GM23338 (cell line): ENCODE data around the gene CLSTN1. TPM values are rescaled to one million over a fixed set of nuclear protein-coding genes. Genes with fewer than 3 reads are reported as not detected.

Experiments used
- ATAC-seq: fragments of 200-7000 bp; cut with Tn5 transposase; 3 replicates; pipeline ENCODE4 v1.9.1; 2020
- DNase-seq: peaks from one replicate; pipeline ENCODE4 v3.0.0-alpha.2; 2015; ENCODE audit warnings: low spot score
- H2AFZ ChIP-seq: fragments of 200-600 bp; sonication (generic); 2 replicates; pipeline ENCODE4 v1.8.0; 2016; ENCODE audit warnings: antibody characterized with exemption, mild to moderate bottlenecking, moderate library complexity
- H3F3A ChIP-seq: fragments of 200-600 bp; sonication (generic); replicated peaks from 2 replicates; pipeline ENCODE4 v1.8.0; 2017; ENCODE audit warnings: antibody characterized with exemption, mixed run types, low read depth
- H3K27ac ChIP-seq: fragments of 200-600 bp; sonication (generic); 2 replicates; pipeline ENCODE4 v1.6.1; 2016; ENCODE audit warnings: low read depth
- H3K27me3 ChIP-seq: fragments of 200-600 bp; sonication (generic); 2 replicates; pipeline ENCODE4 v1.8.0; 2016; ENCODE audit warnings: mild to moderate bottlenecking, mixed run types, moderate library complexity; ENCODE audit not compliant: insufficient read depth
- H3K36me3 ChIP-seq: fragments of 200-600 bp; sonication (generic); 2 replicates; pipeline ENCODE4 v1.8.0; 2016; ENCODE audit warnings: mild to moderate bottlenecking; ENCODE audit not compliant: insufficient read depth
- H3K4me1 ChIP-seq: fragments of 200-600 bp; sonication (generic); 2 replicates; pipeline ENCODE4 v1.8.0; 2016; ENCODE audit warnings: mild to moderate bottlenecking, moderate library complexity; ENCODE audit not compliant: insufficient read depth
- H3K4me2 ChIP-seq: fragments of 200-600 bp; sonication (generic); 2 replicates; pipeline ENCODE4 v1.7.1; 2017; ENCODE audit warnings: mixed run types
- H3K4me3 ChIP-seq: fragments of 200-600 bp; sonication (generic); 2 replicates; pipeline ENCODE4 v1.6.1; 2016; ENCODE audit warnings: mixed run types
- H3K79me2 ChIP-seq: fragments of 200-600 bp; sonication (generic); replicated peaks from 2 replicates; pipeline ENCODE4 v1.8.0; 2017; ENCODE audit warnings: mild to moderate bottlenecking; ENCODE audit not compliant: insufficient read depth
- H3K9me2 ChIP-seq: fragments of 200-600 bp; sonication (generic); 2 replicates; pipeline ENCODE4 v1.8.0; 2017; ENCODE audit not compliant: insufficient read depth
- H4K20me1 ChIP-seq: fragments of 200-600 bp; sonication (generic); replicated peaks from 2 replicates; pipeline ENCODE4 v1.8.0; 2017; ENCODE audit warnings: mild to moderate bottlenecking; ENCODE audit not compliant: insufficient read depth
- H3K27ac Mint-ChIP-seq: 2 replicates; pipeline ENCODE4 v1.8.0; 2020; ENCODE audit warnings: inconsistent platforms, mild to moderate bottlenecking, moderate library complexity, mixed read lengths
- H3K27me3 Mint-ChIP-seq: 3 replicates; pipeline ENCODE4 v1.8.0; 2022; ENCODE audit warnings: low read depth, mild to moderate bottlenecking, moderate library complexity, mixed read lengths, inconsistent platforms; ENCODE audit not compliant: insufficient read depth, poor library complexity
- H3K36me3 Mint-ChIP-seq: 3 replicates; pipeline ENCODE4 v1.8.0; 2021; ENCODE audit warnings: low read depth, mild to moderate bottlenecking, inconsistent platforms, moderate library complexity, mixed read lengths
- H3K4me1 Mint-ChIP-seq: 3 replicates; pipeline ENCODE4 v1.8.0; 2020; ENCODE audit warnings: mild to moderate bottlenecking, inconsistent platforms, mixed read lengths
- H3K4me3 Mint-ChIP-seq: 3 replicates; pipeline ENCODE4 v1.8.0; 2021; ENCODE audit warnings: moderate library complexity, mild to moderate bottlenecking, inconsistent platforms, mixed read lengths
- H3K9me3 Mint-ChIP-seq: 3 replicates; pipeline ENCODE4 v1.8.0; 2020; ENCODE audit warnings: moderate library complexity, mild to moderate bottlenecking, inconsistent platforms, mixed read lengths
- CREB1 ChIP-seq: fragments of 250-450 bp; sonication (Bioruptor Pico); IDR thresholded peaks from 2 replicates; pipeline ENCODE4 v1.5.0; 2020; ENCODE audit warnings: low read depth, mild to moderate bottlenecking, moderate library complexity
- JUNB ChIP-seq: IDR thresholded peaks from one replicate; pipeline ENCODE4 v1.6.1; 2016; ENCODE audit warnings: antibody characterized with exemption; ENCODE audit not compliant: unreplicated experiment
- ZNF331 ChIP-seq: fragments of 250-450 bp; sonication (Bioruptor Pico); IDR thresholded peaks from 2 replicates; pipeline ENCODE4 v1.5.0; 2020; ENCODE audit warnings: low read depth, mild to moderate bottlenecking, moderate library complexity
- polyA plus RNA-seq: library from polyadenylated mRNA; unstranded; fragments of >200 nt; fragmentation: Nextera tagmentation; extraction: Ambion mirVana; gene quantifications from 2 replicates; pipeline ENCODE4 v1.2.1, GENCODE V29; 2016
- total RNA-seq: library from RNA; depleted of rRNA; stranded (reverse); fragments of >200 nt; shearing (Covaris generic); gene quantifications from 2 replicates; pipeline ENCODE4 v1.2.3, GENCODE V29; 2014
- TF ChIP-seq, protein P1 (sequence below): fragments of 250-450 bp; sonication (Bioruptor Pico); IDR thresholded peaks from 2 replicates; pipeline ENCODE4 v1.5.0; 2020; ENCODE audit warnings: mild to moderate bottlenecking, moderate library complexity

Gene CLSTN1
- total and polyA plus RNA-seq, 2 experiments from 2014 or later, result 38.5 to 66.2 TPM

DNA sequence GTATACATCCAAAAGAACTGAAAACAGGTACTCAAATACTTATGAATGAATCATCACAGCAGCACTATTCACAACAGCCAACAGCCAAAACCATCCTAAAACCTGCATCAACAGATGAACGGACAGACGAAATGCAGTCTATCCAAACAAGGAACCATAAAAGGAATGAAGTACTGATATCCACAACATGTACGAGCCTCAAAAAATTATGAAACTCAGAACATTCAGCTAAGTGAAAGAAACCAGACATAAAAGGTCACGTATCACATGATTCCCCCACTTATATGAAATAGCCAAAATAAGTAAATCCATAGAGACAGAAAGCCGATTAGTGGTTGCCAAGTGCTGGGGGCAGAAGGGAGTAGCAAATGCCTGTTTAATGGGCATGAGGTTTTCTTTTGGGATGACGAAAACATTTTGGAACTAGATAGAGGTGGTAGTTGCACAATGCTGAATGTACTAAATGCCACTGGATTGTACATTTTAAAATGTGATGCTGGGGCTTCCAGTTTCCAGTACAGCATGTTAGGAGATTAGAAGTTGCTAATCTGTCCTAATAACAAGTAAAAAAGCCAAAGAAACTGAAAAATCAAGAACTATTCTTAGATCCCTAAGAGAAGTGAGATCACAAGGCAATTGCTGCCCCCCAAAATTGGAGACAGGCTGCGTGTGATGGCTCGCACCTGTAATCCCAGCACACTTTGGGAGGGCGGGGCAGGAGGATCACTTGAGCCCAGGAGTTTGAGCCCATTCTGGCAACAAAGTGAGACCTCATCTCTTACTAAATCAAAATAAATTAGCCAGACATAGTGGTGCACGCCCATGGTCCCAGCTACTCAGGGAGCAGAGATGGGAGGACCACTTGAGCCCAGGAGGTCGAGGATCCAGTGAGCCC, 25.3 kb downstream of the CLSTN1 start:
- no peak overlapping the region for H3K4me3 Mint-ChIP-seq
- Histone ChIP-seq H3F3A (peaks cover 4% of the 10 kb centered on the region; the same call in 1 of the 2 replicates), H4K20me1 (peaks cover 49% of the 10 kb centered on the region), H3K79me2 (peaks cover 99% of the 10 kb centered on the region), H3K4me1 (peaks cover 38% of the 10 kb centered on the region), H2AFZ (no peak overlapping the region), H3K4me3 (no peak overlapping the region), H3K36me3 (no peaks in the 10 kb centered on the region), H3K27me3 (no peaks in the 10 kb centered on the region), H3K4me2 (peak overlapping the region; percentile 68), H3K27ac (peak overlapping the region; percentile 45; the same call in 1 of the 2 replicates), H3K9me2 (no peaks in the 10 kb centered on the region)
- no peak for DNase-seq
- ATAC-seq, result no peak
- no peaks in the 10 kb centered on the region for H3K9me3 Mint-ChIP-seq
- TF ChIP-seq ZNF331 (CRISPR knock-in tag) (no peak), CREB1 (CRISPR knock-in tag) (no peak), JUNB (no peak)
- TF ChIP-seq, protein P1, sequence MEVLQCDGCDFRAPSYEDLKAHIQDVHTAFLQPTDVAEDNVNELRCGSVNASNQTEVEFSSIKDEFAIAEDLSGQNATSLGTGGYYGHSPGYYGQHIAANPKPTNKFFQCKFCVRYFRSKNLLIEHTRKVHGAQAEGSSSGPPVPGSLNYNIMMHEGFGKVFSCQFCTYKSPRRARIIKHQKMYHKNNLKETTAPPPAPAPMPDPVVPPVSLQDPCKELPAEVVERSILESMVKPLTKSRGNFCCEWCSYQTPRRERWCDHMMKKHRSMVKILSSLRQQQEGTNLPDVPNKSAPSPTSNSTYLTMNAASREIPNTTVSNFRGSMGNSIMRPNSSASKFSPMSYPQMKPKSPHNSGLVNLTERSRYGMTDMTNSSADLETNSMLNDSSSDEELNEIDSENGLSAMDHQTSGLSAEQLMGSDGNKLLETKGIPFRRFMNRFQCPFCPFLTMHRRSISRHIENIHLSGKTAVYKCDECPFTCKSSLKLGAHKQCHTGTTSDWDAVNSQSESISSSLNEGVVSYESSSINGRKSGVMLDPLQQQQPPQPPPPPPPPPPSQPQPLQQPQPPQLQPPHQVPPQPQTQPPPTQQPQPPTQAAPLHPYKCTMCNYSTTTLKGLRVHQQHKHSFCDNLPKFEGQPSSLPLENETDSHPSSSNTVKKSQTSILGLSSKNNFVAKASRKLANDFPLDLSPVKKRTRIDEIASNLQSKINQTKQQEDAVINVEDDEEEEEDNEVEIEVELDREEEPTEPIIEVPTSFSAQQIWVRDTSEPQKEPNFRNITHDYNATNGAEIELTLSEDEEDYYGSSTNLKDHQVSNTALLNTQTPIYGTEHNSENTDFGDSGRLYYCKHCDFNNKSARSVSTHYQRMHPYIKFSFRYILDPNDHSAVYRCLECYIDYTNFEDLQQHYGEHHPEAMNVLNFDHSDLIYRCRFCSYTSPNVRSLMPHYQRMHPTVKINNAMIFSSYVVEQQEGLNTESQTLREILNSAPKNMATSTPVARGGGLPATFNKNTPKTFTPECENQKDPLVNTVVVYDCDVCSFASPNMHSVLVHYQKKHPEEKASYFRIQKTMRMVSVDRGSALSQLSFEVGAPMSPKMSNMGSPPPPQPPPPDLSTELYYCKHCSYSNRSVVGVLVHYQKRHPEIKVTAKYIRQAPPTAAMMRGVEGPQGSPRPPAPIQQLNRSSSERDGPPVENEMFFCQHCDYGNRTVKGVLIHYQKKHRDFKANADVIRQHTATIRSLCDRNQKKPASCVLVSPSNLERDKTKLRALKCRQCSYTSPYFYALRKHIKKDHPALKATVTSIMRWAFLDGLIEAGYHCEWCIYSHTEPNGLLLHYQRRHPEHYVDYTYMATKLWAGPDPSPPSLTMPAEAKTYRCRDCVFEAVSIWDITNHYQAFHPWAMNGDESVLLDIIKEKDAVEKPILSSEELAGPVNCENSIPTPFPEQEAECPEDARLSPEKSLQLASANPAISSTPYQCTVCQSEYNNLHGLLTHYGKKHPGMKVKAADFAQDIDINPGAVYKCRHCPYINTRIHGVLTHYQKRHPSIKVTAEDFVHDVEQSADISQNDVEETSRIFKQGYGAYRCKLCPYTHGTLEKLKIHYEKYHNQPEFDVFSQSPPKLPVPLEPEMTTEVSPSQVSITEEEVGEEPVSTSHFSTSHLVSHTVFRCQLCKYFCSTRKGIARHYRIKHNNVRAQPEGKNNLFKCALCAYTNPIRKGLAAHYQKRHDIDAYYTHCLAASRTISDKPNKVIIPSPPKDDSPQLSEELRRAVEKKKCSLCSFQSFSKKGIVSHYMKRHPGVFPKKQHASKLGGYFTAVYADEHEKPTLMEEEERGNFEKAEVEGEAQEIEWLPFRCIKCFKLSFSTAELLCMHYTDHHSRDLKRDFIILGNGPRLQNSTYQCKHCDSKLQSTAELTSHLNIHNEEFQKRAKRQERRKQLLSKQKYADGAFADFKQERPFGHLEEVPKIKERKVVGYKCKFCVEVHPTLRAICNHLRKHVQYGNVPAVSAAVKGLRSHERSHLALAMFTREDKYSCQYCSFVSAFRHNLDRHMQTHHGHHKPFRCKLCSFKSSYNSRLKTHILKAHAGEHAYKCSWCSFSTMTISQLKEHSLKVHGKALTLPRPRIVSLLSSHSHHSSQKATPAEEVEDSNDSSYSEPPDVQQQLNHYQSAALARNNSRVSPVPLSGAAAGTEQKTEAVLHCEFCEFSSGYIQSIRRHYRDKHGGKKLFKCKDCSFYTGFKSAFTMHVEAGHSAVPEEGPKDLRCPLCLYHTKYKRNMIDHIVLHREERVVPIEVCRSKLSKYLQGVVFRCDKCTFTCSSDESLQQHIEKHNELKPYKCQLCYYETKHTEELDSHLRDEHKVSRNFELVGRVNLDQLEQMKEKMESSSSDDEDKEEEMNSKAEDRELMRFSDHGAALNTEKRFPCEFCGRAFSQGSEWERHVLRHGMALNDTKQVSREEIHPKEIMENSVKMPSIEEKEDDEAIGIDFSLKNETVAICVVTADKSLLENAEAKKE, result no peak
- H3K27ac Mint-ChIP-seq, result peak overlapping the region; percentile 64; the same call in 1 of the 2 replicates
- peaks cover 4% of the 10 kb centered on the region for H3K27me3 Mint-ChIP-seq
- H3K4me1 Mint-ChIP-seq, result peaks cover 33% of the 10 kb centered on the region
- H3K36me3 Mint-ChIP-seq, result no peaks in the 10 kb centered on the region
